OCI-LY3 (cell line): ENCODE measurements around the gene ECE1.

Experiments used
- H2AFZ ChIP-seq: fragments of 200-600, 300-600 bp; shearing (Covaris generic); 2 replicates; pipeline ENCODE4 v1.6.0; 2014; ENCODE audit warnings: antibody characterized with exemption, low read depth, low read length
- H3K27ac ChIP-seq: fragments of 200-600, 300-600 bp; sonication (generic); 2 replicates; pipeline ENCODE4 v1.5.1; 2014; ENCODE audit warnings: mild to moderate bottlenecking, low read length, moderate library complexity, mixed read lengths
- H3K27me3 ChIP-seq: fragments of 200-600, 300-600 bp; sonication (generic); 2 replicates; pipeline ENCODE4 v1.6.1; 2014; ENCODE audit warnings: low read depth, low read length, mixed read lengths
- H3K36me3 ChIP-seq: fragments of 200-600, 300-600 bp; sonication (generic); replicated peaks from 2 replicates; pipeline ENCODE3; 2014; ENCODE audit warnings: low read depth, low read length, mixed read lengths
- H3K4me1 ChIP-seq: fragments of 300-600, 200-600 bp; sonication (generic); 2 replicates; pipeline ENCODE4 v1.6.1; 2014; ENCODE audit warnings: low read length, mixed read lengths
- H3K4me2 ChIP-seq: fragments of 200-600, 300-600 bp; sonication (generic); 2 replicates; pipeline ENCODE4 v1.6.1; 2014; ENCODE audit warnings: low read length, mixed read lengths
- H3K4me3 ChIP-seq: fragments of 300-600, 200-600 bp; sonication (generic); 2 replicates; pipeline ENCODE4 v1.5.1; 2014; ENCODE audit warnings: antibody characterized with exemption, mild to moderate bottlenecking, low read length, moderate library complexity
- H3K79me2 ChIP-seq: fragments of 300-600, 200-600 bp; shearing (Covaris generic); 2 replicates; pipeline ENCODE4 v1.6.1; 2014; ENCODE audit warnings: mild to moderate bottlenecking, low read length, mixed read lengths
- H3K9ac ChIP-seq: fragments of 300-600, 200-600 bp; shearing (Covaris generic); 2 replicates; pipeline ENCODE4 v1.6.0; 2014; ENCODE audit warnings: mild to moderate bottlenecking, low read length, moderate library complexity
- H3K9me3 ChIP-seq: fragments of 200-600, 300-600 bp; shearing (Covaris generic); 2 replicates; pipeline ENCODE4 v1.6.1; 2014; ENCODE audit warnings: low read length, mixed read lengths; ENCODE audit not compliant: insufficient read depth
- H4K20me1 ChIP-seq: fragments of 200-600, 300-600 bp; sonication (generic); 2 replicates; pipeline ENCODE4 v1.6.1; 2016; ENCODE audit warnings: low read length, mixed read lengths; ENCODE audit not compliant: insufficient read depth
- EZH2phosphoT487 ChIP-seq: fragments of 200-600 bp; shearing (Covaris generic); IDR thresholded peaks from 2 replicates; pipeline ENCODE4 v1.6.1; 2018; ENCODE audit warnings: antibody characterized with exemption, mixed run types, low read depth
- TF ChIP-seq, protein P1 (sequence below): fragments of 200-600, 300-600 bp; sonication (generic); IDR thresholded peaks from 2 replicates; pipeline ENCODE4 v1.5.1; 2014; ENCODE audit warnings: antibody characterized with exemption, low read length, low read depth

ECE1 gene

DNA sequence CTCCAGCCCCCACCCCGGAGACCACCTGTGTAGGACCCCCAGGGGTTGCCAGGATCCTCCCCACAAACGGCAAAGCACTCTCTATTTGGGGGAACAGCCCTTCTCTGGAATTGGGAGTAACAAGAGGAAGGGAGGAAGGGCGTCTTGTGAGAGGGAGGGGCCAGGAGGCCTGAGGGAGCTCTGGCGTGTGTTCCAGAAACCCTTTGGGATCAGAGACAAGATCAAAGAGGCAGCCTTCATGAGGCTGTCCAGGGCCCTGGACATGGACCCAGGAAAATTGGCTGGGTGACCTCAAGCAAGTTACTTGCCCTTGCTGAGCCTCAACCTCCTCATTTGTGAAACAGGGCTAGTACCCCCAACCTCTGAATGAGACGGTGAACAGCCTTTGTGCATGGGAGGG, 18.1 kb upstream of the ECE1 start:
- peaks cover 86% of the 10 kb centered on the region for H3K79me2 ChIP-seq
- H3K9me3 ChIP-seq = no peaks in the 10 kb centered on the region
- H3K36me3 ChIP-seq = no peaks in the 10 kb centered on the region
- H3K9ac ChIP-seq = no peak overlapping the region
- H4K20me1 ChIP-seq = peaks cover 11% of the 10 kb centered on the region
- H3K4me2 ChIP-seq = no peak overlapping the region
- no peaks in the 10 kb centered on the region for H3K27me3 ChIP-seq
- no peak overlapping the region for H2AFZ ChIP-seq
- H3K4me3 ChIP-seq = no peak overlapping the region
- no peak overlapping the region for H3K27ac ChIP-seq
- no peak for TF ChIP-seq EZH2phosphoT487
- TF ChIP-seq, protein P1, sequence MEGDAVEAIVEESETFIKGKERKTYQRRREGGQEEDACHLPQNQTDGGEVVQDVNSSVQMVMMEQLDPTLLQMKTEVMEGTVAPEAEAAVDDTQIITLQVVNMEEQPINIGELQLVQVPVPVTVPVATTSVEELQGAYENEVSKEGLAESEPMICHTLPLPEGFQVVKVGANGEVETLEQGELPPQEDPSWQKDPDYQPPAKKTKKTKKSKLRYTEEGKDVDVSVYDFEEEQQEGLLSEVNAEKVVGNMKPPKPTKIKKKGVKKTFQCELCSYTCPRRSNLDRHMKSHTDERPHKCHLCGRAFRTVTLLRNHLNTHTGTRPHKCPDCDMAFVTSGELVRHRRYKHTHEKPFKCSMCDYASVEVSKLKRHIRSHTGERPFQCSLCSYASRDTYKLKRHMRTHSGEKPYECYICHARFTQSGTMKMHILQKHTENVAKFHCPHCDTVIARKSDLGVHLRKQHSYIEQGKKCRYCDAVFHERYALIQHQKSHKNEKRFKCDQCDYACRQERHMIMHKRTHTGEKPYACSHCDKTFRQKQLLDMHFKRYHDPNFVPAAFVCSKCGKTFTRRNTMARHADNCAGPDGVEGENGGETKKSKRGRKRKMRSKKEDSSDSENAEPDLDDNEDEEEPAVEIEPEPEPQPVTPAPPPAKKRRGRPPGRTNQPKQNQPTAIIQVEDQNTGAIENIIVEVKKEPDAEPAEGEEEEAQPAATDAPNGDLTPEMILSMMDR = no peak
- H3K4me1 ChIP-seq = peaks cover 26% of the 10 kb centered on the region

- no peak overlapping the region for H3K9ac ChIP-seq
- H3K4me1 ChIP-seq = peaks cover 31% of the 10 kb centered on the region
- H3K27ac ChIP-seq = no peak overlapping the region
- no peaks in the 10 kb centered on the region for H3K27me3 ChIP-seq
- peaks cover 86% of the 10 kb centered on the region for H3K79me2 ChIP-seq
- peaks cover 6% of the 10 kb centered on the region for H4K20me1 ChIP-seq
- TF ChIP-seq, protein P1 = no peak
- no peak for TF ChIP-seq EZH2phosphoT487
- H3K4me3 ChIP-seq = no peak overlapping the region
- no peak overlapping the region for H3K4me2 ChIP-seq
- no peak overlapping the region for H2AFZ ChIP-seq
- H3K9me3 ChIP-seq = no peaks in the 10 kb centered on the region
- H3K36me3 ChIP-seq = no peaks in the 10 kb centered on the region
Observed at GRCh38 chr1:21307663-21308305, 17.5 kb upstream of the ECE1 start.

DNA sequence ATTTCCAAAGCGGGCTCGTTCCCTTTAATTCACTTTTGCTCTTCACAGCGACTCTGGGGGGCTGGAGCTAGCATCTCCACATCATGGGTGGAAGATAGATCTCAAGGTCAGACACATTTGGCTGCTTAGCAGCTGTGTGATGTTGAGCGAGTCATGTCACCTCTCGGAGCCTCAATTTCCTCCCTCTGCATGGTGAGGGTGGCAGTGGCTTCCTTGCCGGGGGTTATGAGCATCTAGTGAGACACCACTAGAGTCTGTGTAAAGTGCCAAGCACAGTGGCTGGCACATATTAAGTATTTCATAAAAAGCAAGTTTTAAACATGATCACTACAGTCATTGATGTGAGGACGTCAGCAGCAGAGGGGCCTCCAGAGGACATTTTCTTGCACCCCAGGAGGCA, 16.9 kb upstream of the ECE1 start:
- H3K4me2 ChIP-seq = no peak overlapping the region
- H3K4me1 ChIP-seq = peaks cover 37% of the 10 kb centered on the region
- no peak overlapping the region for H3K4me3 ChIP-seq
- TF ChIP-seq EZH2phosphoT487 = no peak
- H3K79me2 ChIP-seq = peaks cover 87% of the 10 kb centered on the region
- H2AFZ ChIP-seq = no peak overlapping the region
- no peak overlapping the region for H3K27ac ChIP-seq
- peaks cover 6% of the 10 kb centered on the region; the same call in 1 of the 2 replicates for H4K20me1 ChIP-seq
- no peaks in the 10 kb centered on the region for H3K36me3 ChIP-seq
- H3K9me3 ChIP-seq = no peaks in the 10 kb centered on the region
- H3K9ac ChIP-seq = no peak overlapping the region
- H3K27me3 ChIP-seq = no peaks in the 10 kb centered on the region

DNA sequence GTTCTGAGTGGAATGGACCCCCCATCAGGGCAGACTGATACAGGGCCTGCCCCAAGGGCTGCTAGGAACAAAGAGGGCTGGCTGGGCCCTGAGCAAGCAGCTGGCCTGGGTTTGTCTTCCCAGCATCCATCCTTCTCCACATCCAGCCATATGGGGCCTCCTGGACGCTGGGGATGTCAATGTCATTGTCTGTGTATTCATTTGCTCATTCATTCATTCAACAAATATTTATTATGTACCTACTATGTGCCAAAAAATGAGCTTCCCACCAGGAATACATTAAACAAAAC, 15.6 kb upstream of the ECE1 start:
- H3K9ac ChIP-seq = no peak overlapping the region
- no peak overlapping the region for H2AFZ ChIP-seq
- H3K79me2 ChIP-seq = peaks cover 92% of the 10 kb centered on the region
- peaks cover 4% of the 10 kb centered on the region; the same call in 1 of the 2 replicates for H4K20me1 ChIP-seq
- no peak for TF ChIP-seq EZH2phosphoT487
- TF ChIP-seq, protein P1 = no peak
- no peaks in the 10 kb centered on the region for H3K36me3 ChIP-seq
- H3K4me3 ChIP-seq = no peak overlapping the region
- no peak overlapping the region for H3K27ac ChIP-seq
- no peak overlapping the region for H3K4me2 ChIP-seq
- H3K9me3 ChIP-seq = no peaks in the 10 kb centered on the region
- H3K4me1 ChIP-seq = peaks cover 37% of the 10 kb centered on the region
- H3K27me3 ChIP-seq = no peaks in the 10 kb centered on the region
